ENCODE results near the gene RCHY1. TPM values are rescaled to one million over a fixed set of nuclear protein-coding genes. Genes with fewer than 3 reads are reported as not detected.

RCHY1 gene
- total RNA-seq, 2 experiments from 2014 or later = 33.6 to 37.0 TPM

- TF ChIP-seq, protein P1, sequence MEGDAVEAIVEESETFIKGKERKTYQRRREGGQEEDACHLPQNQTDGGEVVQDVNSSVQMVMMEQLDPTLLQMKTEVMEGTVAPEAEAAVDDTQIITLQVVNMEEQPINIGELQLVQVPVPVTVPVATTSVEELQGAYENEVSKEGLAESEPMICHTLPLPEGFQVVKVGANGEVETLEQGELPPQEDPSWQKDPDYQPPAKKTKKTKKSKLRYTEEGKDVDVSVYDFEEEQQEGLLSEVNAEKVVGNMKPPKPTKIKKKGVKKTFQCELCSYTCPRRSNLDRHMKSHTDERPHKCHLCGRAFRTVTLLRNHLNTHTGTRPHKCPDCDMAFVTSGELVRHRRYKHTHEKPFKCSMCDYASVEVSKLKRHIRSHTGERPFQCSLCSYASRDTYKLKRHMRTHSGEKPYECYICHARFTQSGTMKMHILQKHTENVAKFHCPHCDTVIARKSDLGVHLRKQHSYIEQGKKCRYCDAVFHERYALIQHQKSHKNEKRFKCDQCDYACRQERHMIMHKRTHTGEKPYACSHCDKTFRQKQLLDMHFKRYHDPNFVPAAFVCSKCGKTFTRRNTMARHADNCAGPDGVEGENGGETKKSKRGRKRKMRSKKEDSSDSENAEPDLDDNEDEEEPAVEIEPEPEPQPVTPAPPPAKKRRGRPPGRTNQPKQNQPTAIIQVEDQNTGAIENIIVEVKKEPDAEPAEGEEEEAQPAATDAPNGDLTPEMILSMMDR (IDR thresholded peaks at IDR 0.05) = no peak
- H3K27me3 Mint-ChIP-seq = no peaks in the 10 kb centered on the region
- Histone ChIP-seq H3K4me3 (ENCODE audit: low read length) (no peak overlapping the region), H3K36me3 (ENCODE audit: insufficient read depth, low read length) (peaks cover 63% of the 10 kb centered on the region), H3K27ac (ENCODE audit: low read depth in 1 of 2, low read length in 2 of 2) (no peak overlapping the region), H3K27me3 (ENCODE audit: control insufficient read depth in 1 of 2, insufficient read depth in 2 of 2, low read length in 2 of 2) (no peaks in the 10 kb centered on the region), H3K9me3 (ENCODE audit: control insufficient read depth in 1 of 2, insufficient read depth in 1 of 2, low read length in 2 of 2) (no peaks in the 10 kb centered on the region), H3K4me1 (ENCODE audit: insufficient read depth, low read length) (no peaks in the 10 kb centered on the region)
- ATAC-seq (ENCODE audit: poor library complexity) (no peak), DNase-seq (no peak)
- peaks cover 25% of the 10 kb centered on the region for H3K4me1 Mint-ChIP-seq (ENCODE audit: low read depth)
- no peaks in the 10 kb centered on the region for H3K9me3 Mint-ChIP-seq
- peak overlapping the region; percentile 60 for H3K27ac Mint-ChIP-seq
- POLR2A ChIA-PET = interaction anchor here (0.7 to 1.4 kb wide), 2 partner anchors 16 to 306 kb away, joined by 5 to 6 read pairs; partner anchors contain the start of genes RCHY1 and THAP6
- CTCF ChIA-PET = no interaction called here
- no peak overlapping the region for H3K4me3 Mint-ChIP-seq
- intact Hi-C loops (cut with DNase I, micrococcal nuclease) = no loop called here
- peaks cover 88% of the 10 kb centered on the region for H3K36me3 Mint-ChIP-seq (ENCODE audit: low read depth)
Measured at GRCh38 chr4:75498041-75498440, 16.2 kb downstream of the RCHY1 start.

DNA sequence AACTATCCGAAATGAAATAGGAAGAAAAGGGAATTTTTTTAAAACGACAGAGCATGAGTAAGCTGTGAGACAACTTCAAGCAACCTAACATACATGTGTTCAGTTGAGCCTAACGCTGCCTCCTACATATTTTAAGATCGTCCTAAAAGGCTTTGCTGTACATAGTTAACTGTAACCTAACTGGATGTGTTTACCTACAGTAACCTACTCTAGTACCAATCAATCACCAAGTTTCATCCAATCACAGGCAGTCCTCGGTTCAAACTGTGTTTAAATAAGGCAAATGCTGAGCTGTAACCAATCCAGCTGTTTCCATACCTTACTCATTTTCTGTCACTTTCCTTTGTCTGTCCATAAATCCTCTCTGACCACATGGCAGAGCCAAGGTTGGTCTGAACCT lies 17.1 kb downstream of the RCHY1 start:
- ChIA-PET CTCF (no interaction called here), POLR2A (interaction anchor here (1.4 kb wide), 1 partner anchor 17 kb away, joined by 6 read pairs; the partner anchor contains the start of genes RCHY1 and THAP6)
- Mint-ChIP-seq H3K9me3 (no peaks in the 10 kb centered on the region), H3K27ac (no peak overlapping the region), H3K4me3 (no peak overlapping the region), H3K36me3 (ENCODE audit: low read depth) (peaks cover 90% of the 10 kb centered on the region), H3K27me3 (no peaks in the 10 kb centered on the region), H3K4me1 (ENCODE audit: low read depth) (peaks cover 25% of the 10 kb centered on the region)
- Histone ChIP-seq H3K4me1 (ENCODE audit: insufficient read depth, low read length) (no peaks in the 10 kb centered on the region), H3K9me3 (ENCODE audit: control insufficient read depth in 1 of 2, insufficient read depth in 1 of 2, low read length in 2 of 2) (no peaks in the 10 kb centered on the region), H3K27ac (ENCODE audit: low read depth in 1 of 2, low read length in 2 of 2) (no peak overlapping the region), H3K36me3 (ENCODE audit: insufficient read depth, low read length) (peaks cover 63% of the 10 kb centered on the region), H3K4me3 (ENCODE audit: low read length) (no peak overlapping the region), H3K27me3 (ENCODE audit: control insufficient read depth in 1 of 2, insufficient read depth in 2 of 2, low read length in 2 of 2) (no peaks in the 10 kb centered on the region)
- ATAC-seq (ENCODE audit: poor library complexity) (no peak), DNase-seq (no peak)
- intact Hi-C loops (cut with DNase I, micrococcal nuclease) = no loop called here
- TF ChIP-seq, protein P1 (IDR thresholded peaks at IDR 0.05) = no peak

GRCh38 chr4:75496406-75496805 lies 17.8 kb downstream of the RCHY1 start:
- Mint-ChIP-seq H3K27ac (peak overlapping the region; percentile 41), H3K4me1 (ENCODE audit: low read depth) (peaks cover 25% of the 10 kb centered on the region), H3K36me3 (ENCODE audit: low read depth) (peaks cover 89% of the 10 kb centered on the region), H3K4me3 (no peak overlapping the region), H3K27me3 (no peaks in the 10 kb centered on the region), H3K9me3 (no peaks in the 10 kb centered on the region)
- no peak for ATAC-seq (ENCODE audit: poor library complexity)
- TF ChIP-seq, protein P1 (IDR thresholded peaks at IDR 0.05) = no peak
- Histone ChIP-seq H3K36me3 (ENCODE audit: insufficient read depth, low read length) (peaks cover 70% of the 10 kb centered on the region), H3K27ac (ENCODE audit: low read depth in 1 of 2, low read length in 2 of 2) (no peak overlapping the region), H3K27me3 (ENCODE audit: control insufficient read depth in 1 of 2, insufficient read depth in 2 of 2, low read length in 2 of 2) (no peaks in the 10 kb centered on the region), H3K9me3 (ENCODE audit: control insufficient read depth in 1 of 2, insufficient read depth in 1 of 2, low read length in 2 of 2) (no peaks in the 10 kb centered on the region), H3K4me3 (ENCODE audit: low read length) (no peak overlapping the region), H3K4me1 (ENCODE audit: insufficient read depth, low read length) (no peaks in the 10 kb centered on the region)
- POLR2A ChIA-PET = interaction anchor here (1.4 kb wide), 1 partner anchor 18 kb away, joined by 6 read pairs; the partner anchor contains the start of genes RCHY1 and THAP6
- intact Hi-C loops (cut with DNase I, micrococcal nuclease) = no loop called here
- DNase-seq = no peak
- CTCF ChIA-PET = interaction anchor here (1.0 to 1.2 kb wide), 2 partner anchors 17 to 30 kb away, joined by 3 read pairs; no protein-coding TSS in a partner anchor

All from CD4-positive, alpha-beta T cell (primary cell).